ENCODE measurements around the gene CD22.

Gene CD22

GRCh38 chr19:35287713-35288112, 41.3 kb upstream of the CD22 start:
- TF ChIP-seq ZFX (IDR thresholded peaks at IDR 0.05) (no peak), CTCF (conservative IDR thresholded peaks at IDR 0.05) (no peak)
- H3K27ac ChIP-seq = no peak overlapping the region

GRCh38 chr19:35288331-35288730, 40.7 kb upstream of the CD22 start:
- H3K27ac ChIP-seq = no peak overlapping the region
- TF ChIP-seq ZFX (IDR thresholded peaks at IDR 0.05) (no peak), CTCF (conservative IDR thresholded peaks at IDR 0.05) (no peak)

GRCh38 chr19:35288906-35289305, 40.1 kb upstream of the CD22 start:
- TF ChIP-seq ZFX (IDR thresholded peaks at IDR 0.05) (no peak), CTCF (conservative IDR thresholded peaks at IDR 0.05) (no peak)
- H3K27ac ChIP-seq = no peak overlapping the region

- TF ChIP-seq ZFX (IDR thresholded peaks at IDR 0.05) = no peak
- TF ChIP-seq CTCF (conservative IDR thresholded peaks at IDR 0.05) = no peak
- no peak overlapping the region for H3K27ac ChIP-seq
These were observed 38.4 kb upstream of the CD22 start for GRCh38 chr19:35290381-35291127.

GRCh38 chr19:35291259-35291658, 37.7 kb upstream of the CD22 start:
- no peak for TF ChIP-seq CTCF (conservative IDR thresholded peaks at IDR 0.05)
- TF ChIP-seq ZFX (IDR thresholded peaks at IDR 0.05) = no peak
- H3K27ac ChIP-seq = no peak overlapping the region

- TF ChIP-seq CTCF (conservative IDR thresholded peaks at IDR 0.05) = no peak
- TF ChIP-seq ZFX (IDR thresholded peaks at IDR 0.05) = no peak
- no peak within 1 kb of the TSS for H3K27ac ChIP-seq
These were observed 37.1 kb upstream of the CD22 start, which contains the start of gene MAG for GRCh38 chr19:35291916-35292315. TSS of gene MAG (plus strand) at chr19:35292161. CDS start at chr19:35295409, 3,248 bp downstream.

- H3K27ac ChIP-seq = no peak overlapping the region
These were observed 36.3 kb upstream of the CD22 start for GRCh38 chr19:35292421-35293362.

More at GRCh38 chr19:35292421-35293362, 36.3 kb upstream of the CD22 start:
- TF ChIP-seq CTCF (conservative IDR thresholded peaks at IDR 0.05) = no peak
- TF ChIP-seq ZFX (IDR thresholded peaks at IDR 0.05) = no peak

Data from C4-2B (cell line).